OCI-LY7 (cell line): ENCODE results near the gene KLF2. TPM values are rescaled to one million over a fixed set of nuclear protein-coding genes. Genes with fewer than 3 reads are reported as not detected.

ENCODE experiments used
- BruUV-seq: library from RNA; stranded (reverse); fragments of 400-500 nt; replicated peaks from 2 replicates; lab custom pipeline; 2021; lab: Mats Ljungman, UMichigan
- CTCF ChIA-PET: fragments of 300-600 bp; sonication (Branson Sonifier 250); formaldehyde crosslinking; loops from one replicate; lab custom pipeline; 2022; ENCODE audit warnings: antibody characterized with exemption; ENCODE audit not compliant: unreplicated experiment; lab: Charles Lee
- POLR2A ChIA-PET: fragments of 300-600 bp; sonication (Branson Sonifier 250); formaldehyde crosslinking; loops from one replicate; lab custom pipeline; 2022; ENCODE audit warnings: antibody characterized with exemption; lab: Charles Lee
- DNase-seq: peaks from one replicate; pipeline ENCODE4 v3.0.0-alpha.2; 2015; ENCODE audit warnings: low spot score
- H2AFZ ChIP-seq: fragments of 200-600 bp; sonication (generic), shearing (Covaris generic); 2 replicates; pipeline ENCODE4 v1.6.1; 2014; ENCODE audit warnings: mild to moderate bottlenecking, antibody characterized with exemption, low read length, moderate library complexity
- H3K27ac ChIP-seq: fragments of 200-600 bp; sonication (generic); 2 replicates; pipeline ENCODE4 v1.5.1; 2014; ENCODE audit warnings: mixed run types, low read depth, mild to moderate bottlenecking, moderate library complexity, low read length, inconsistent platforms; ENCODE audit not compliant: poor library complexity, severe bottlenecking
- H3K36me3 ChIP-seq: fragments of 200-600 bp; sonication (generic); 2 replicates; pipeline ENCODE4 v1.6.1; 2014; ENCODE audit warnings: mild to moderate bottlenecking, antibody characterized with exemption, low read length, moderate library complexity, mixed read lengths; ENCODE audit not compliant: insufficient read depth
- H3K4me1 ChIP-seq: fragments of 200-600 bp; sonication (generic); 2 replicates; pipeline ENCODE4 v1.5.1; 2014; ENCODE audit warnings: mild to moderate bottlenecking, low read length; ENCODE audit not compliant: insufficient read depth, poor library complexity, severe bottlenecking
- H3K4me2 ChIP-seq: fragments of 200-600 bp; sonication (generic); 2 replicates; pipeline ENCODE4 v1.6.1; 2014; ENCODE audit warnings: mild to moderate bottlenecking, low read length
- H3K4me3 ChIP-seq: fragments of 200-600 bp; sonication (generic); 2 replicates; pipeline ENCODE4 v1.5.1; 2014; ENCODE audit warnings: mild to moderate bottlenecking, low read depth, low read length; ENCODE audit not compliant: poor library complexity, severe bottlenecking
- H3K79me2 ChIP-seq: fragments of 200-600 bp; sonication (generic); 2 replicates; pipeline ENCODE4 v1.6.1; 2016; ENCODE audit warnings: low read depth, mild to moderate bottlenecking, low read length, moderate library complexity, mixed read lengths; ENCODE audit not compliant: insufficient read depth
- H3K9me2 ChIP-seq: fragments of 200-600 bp; sonication (generic); 2 replicates; pipeline ENCODE4 v1.6.1; 2016; ENCODE audit warnings: mild to moderate bottlenecking, low read length, mixed read lengths; ENCODE audit not compliant: insufficient read depth
- H3K9me3 ChIP-seq: fragments of 200-600 bp; sonication (generic); 2 replicates; pipeline ENCODE4 v1.6.1; 2014; ENCODE audit warnings: mild to moderate bottlenecking, mixed run types, low read length, mixed read lengths
- H4K20me1 ChIP-seq: fragments of 200-600 bp; sonication (generic); 2 replicates; pipeline ENCODE4 v1.6.1; 2014; ENCODE audit warnings: mild to moderate bottlenecking, antibody characterized with exemption, low read length, moderate library complexity, mixed read lengths; ENCODE audit not compliant: insufficient read depth
- CTCF ChIP-seq: fragments of 200-600 bp; sonication (generic); conservative IDR thresholded peaks from 2 replicates; pipeline ENCODE4 v1.5.1; 2014; ENCODE audit warnings: mild to moderate bottlenecking, antibody characterized with exemption, low read length, moderate library complexity, mixed read lengths
- EZH2phosphoT487 ChIP-seq: fragments of 200-600 bp; sonication (generic); IDR thresholded peaks from 2 replicates; pipeline ENCODE4 v1.6.1; 2018; ENCODE audit warnings: low read depth, borderline replicate concordance, mild to moderate bottlenecking, mixed run types, antibody characterized with exemption, low read length, moderate library complexity, mixed read lengths
- intact Hi-C: fragments of 100-400 bp; cut with micrococcal nuclease; formaldehyde crosslinking; loops from one replicate; pipeline ENCODE4 v1.10.0; 2022; ENCODE audit not compliant: unreplicated experiment
- total RNA-seq, 2 experiments: library from RNA; depleted of rRNA in 1 of 2; stranded (reverse); fragments of >200 nt in 1 of 2; shearing (Covaris generic) in 1 of 2; gene quantifications; 2 replicates each; pipeline ENCODE4 v1.2.3, GENCODE V29; 2014 to 2022

The KLF2 gene
- total RNA-seq, 2 experiments from 2014 or later, result 6.2 to 8.6 TPM

DNA sequence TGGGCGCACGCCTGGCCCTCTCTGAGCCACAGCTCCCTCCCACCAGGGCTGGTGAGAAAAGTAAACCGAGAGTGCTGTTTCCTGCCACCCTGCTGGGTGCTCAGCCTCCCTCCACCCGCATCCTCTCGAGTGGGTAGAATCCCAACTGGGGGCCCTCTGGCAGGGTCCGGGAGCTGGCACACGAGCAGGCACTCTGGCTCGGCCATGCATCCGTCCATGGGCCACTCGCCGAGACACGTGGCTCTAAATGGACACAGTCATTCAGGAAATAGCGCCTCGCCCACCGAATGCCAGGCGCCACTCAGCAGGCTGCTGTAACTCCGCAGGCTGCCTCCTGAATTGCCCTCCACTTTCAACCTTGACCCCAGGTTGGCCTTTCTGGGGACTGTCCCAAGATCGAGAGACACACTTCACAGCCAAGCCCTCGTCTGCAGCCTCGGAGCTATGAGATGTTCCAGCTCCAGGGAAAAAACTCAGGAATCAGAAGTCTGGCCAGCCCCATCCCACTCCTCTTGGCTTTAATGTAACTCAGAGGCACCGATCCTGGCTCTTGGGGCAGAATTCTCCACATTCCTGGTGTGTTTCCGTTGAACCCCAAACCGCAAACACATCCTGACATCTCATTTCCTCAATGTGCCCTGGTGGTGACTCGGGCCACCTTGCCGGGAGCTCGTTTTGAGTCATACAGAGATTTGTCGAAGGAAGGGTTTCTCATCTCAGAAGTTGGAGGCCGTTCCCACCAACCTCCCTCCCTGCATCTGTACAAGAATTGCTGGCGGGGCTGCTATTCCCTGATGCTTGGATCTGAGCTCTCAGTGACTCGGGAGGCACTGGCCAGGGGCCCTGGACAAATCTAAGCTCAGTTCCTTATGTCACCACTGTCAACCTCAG, 14.1 kb downstream of the KLF2 start:
- Histone ChIP-seq H3K27ac (no peak overlapping the region), H3K9me3 (no peaks in the 10 kb centered on the region), H3K4me3 (no peak overlapping the region), H4K20me1 (no peaks in the 10 kb centered on the region), H3K79me2 (no peaks in the 10 kb centered on the region), H3K36me3 (no peaks in the 10 kb centered on the region), H2AFZ (no peak overlapping the region; the same call in 1 of the 2 replicates), H3K4me2 (peak overlapping the region; percentile 51), H3K4me1 (peaks cover 42% of the 10 kb centered on the region), H3K9me2 (no peaks in the 10 kb centered on the region)
- peak; percentile 30 for DNase-seq
- intact Hi-C loops, result no loop called here
- no TSS peak for BruUV-seq
- ChIA-PET POLR2A (interaction anchor here (0.6 to 1.5 kb wide), 5 partner anchors 11 to 205 kb away, joined by 3 to 7 read pairs (median 4); no protein-coding TSS in a partner anchor), CTCF (interaction anchor here (0.9 kb wide), 1 partner anchor 8 kb away, joined by 9 read pairs; no protein-coding TSS in a partner anchor)
- no peak for TF ChIP-seq EZH2phosphoT487
- no peak for TF ChIP-seq CTCF

DNA sequence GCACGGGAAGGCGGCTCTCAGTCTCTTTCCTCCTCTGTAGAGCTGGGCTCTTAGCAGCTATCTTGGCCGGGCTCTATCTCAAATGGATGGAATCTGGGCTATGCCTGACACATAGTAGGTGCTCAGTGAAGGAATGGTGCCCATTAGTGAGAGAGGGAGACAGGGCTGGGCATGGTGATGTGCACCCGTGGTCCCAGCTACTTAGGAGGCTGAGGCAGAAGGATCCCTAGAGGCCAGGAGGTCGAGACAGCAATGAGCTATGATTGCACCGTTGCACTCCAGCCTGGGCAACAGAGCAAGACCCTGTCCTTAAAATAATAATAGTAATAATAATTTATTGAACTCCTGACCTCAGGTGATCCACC, 14.7 kb downstream of the KLF2 start:
- no peak overlapping the region for H3K27ac ChIP-seq
- no peak for DNase-seq
- H3K4me1 ChIP-seq, result peaks cover 42% of the 10 kb centered on the region
- peak overlapping the region; percentile 51; the same call in 1 of the 2 replicates for H3K4me2 ChIP-seq
- ChIA-PET POLR2A (interaction anchor here (0.8 to 1.5 kb wide), 3 partner anchors 11 to 32 kb away, joined by 3 to 4 read pairs (median 4); no protein-coding TSS in a partner anchor), CTCF (interaction anchor here (0.9 kb wide), 1 partner anchor 8 kb away, joined by 9 read pairs; no protein-coding TSS in a partner anchor)
- no peaks in the 10 kb centered on the region for H3K9me2 ChIP-seq
- H3K79me2 ChIP-seq, result no peaks in the 10 kb centered on the region
- TF ChIP-seq EZH2phosphoT487 (no peak), CTCF (no peak)
- BruUV-seq, result no TSS peak
- H2AFZ ChIP-seq, result no peak overlapping the region; the same call in 1 of the 2 replicates
- no peaks in the 10 kb centered on the region for H3K9me3 ChIP-seq
- H4K20me1 ChIP-seq, result no peaks in the 10 kb centered on the region
- H3K36me3 ChIP-seq, result no peaks in the 10 kb centered on the region
- intact Hi-C loops, result no loop called here
- no peak overlapping the region for H3K4me3 ChIP-seq
